Measurements from ENCODE around the gene ZSCAN16. TPM values are rescaled to one million over a fixed set of nuclear protein-coding genes. Genes with fewer than 3 reads are reported as not detected.

The ZSCAN16 gene
- total RNA-seq, 6 experiments from 2014 or later, result 1.5 to 2.0 (median 1.7) TPM

GRCh38 chr6:28152531-28152930 lies 28.1 kb downstream of the ZSCAN16 start:
- Histone ChIP-seq H3K4me3 (no peak overlapping the region), H3K27ac (no peak overlapping the region), H3K9me3 (no peaks in the 10 kb centered on the region), H3K36me3 (peaks cover 12 to 71% (median 40%) of the 10 kb centered on the region in 4 donors), H3K4me1 (no peaks in the 10 kb centered on the region), H3K27me3 (no peaks in the 10 kb centered on the region)
- TF ChIP-seq CTCF (IDR thresholded peaks at IDR 0.05) (no peak), POLR2A (IDR thresholded peaks at IDR 0.05) (no peak)
- ATAC-seq, result no peak
- intact Hi-C loops (cut with DNase I), result no loop called here
- no peak for DNase-seq
- 85% methylated on average over 2 of the region's 2 CpGs for WGBS (ENCODE audit: insufficient coverage, low coverage, low lambda C conversion rate, missing lambda C conversion rate)

- TF ChIP-seq CTCF (IDR thresholded peaks at IDR 0.05) (no peak), POLR2A (IDR thresholded peaks at IDR 0.05) (no peak)
- Histone ChIP-seq H3K27ac (no peak overlapping the region), H3K9me3 (no peaks in the 10 kb centered on the region), H3K36me3 (peaks cover 12 to 68% (median 40%) of the 10 kb centered on the region in 4 donors), H3K4me3 (no peak overlapping the region), H3K27me3 (no peaks in the 10 kb centered on the region), H3K4me1 (no peaks in the 10 kb centered on the region)
- intact Hi-C loops (cut with DNase I), result no loop called here
- 100% methylated on average over 1 of the region's 1 CpG for WGBS (ENCODE audit: insufficient coverage, low coverage, low lambda C conversion rate, missing lambda C conversion rate)
- DNase-seq, result no peak
- no peak for ATAC-seq
Observed at GRCh38 chr6:28153546-28153945, 29.1 kb downstream of the ZSCAN16 start.

- no peaks in the 10 kb centered on the region for H3K27me3 ChIP-seq
- DNase-seq, result no peak
- H3K9me3 ChIP-seq, result no peaks in the 10 kb centered on the region
- peaks cover 12 to 60% (median 37%) of the 10 kb centered on the region in 4 donors for H3K36me3 ChIP-seq
- ATAC-seq, result no peak
- no peaks in the 10 kb centered on the region for H3K4me1 ChIP-seq
- no peak overlapping the region for H3K4me3 ChIP-seq
- H3K27ac ChIP-seq, result no peak overlapping the region
- TF ChIP-seq POLR2A (IDR thresholded peaks at IDR 0.05) (no peak), CTCF (IDR thresholded peaks at IDR 0.05) (no peak)
- intact Hi-C loops (cut with DNase I), result no loop called here
Observed at GRCh38 chr6:28154357-28154756, 29.9 kb downstream of the ZSCAN16 start.

GRCh38 chr6:28158318-28158717 lies 33.9 kb downstream of the ZSCAN16 start:
- 91% methylated on average over 3 of the region's 3 CpGs for WGBS (ENCODE audit: insufficient coverage, low coverage, low lambda C conversion rate, missing lambda C conversion rate)

More at GRCh38 chr6:28158318-28158717, 33.9 kb downstream of the ZSCAN16 start:
- H3K27ac ChIP-seq, result no peak overlapping the region
- no peak for ATAC-seq
- TF ChIP-seq POLR2A (IDR thresholded peaks at IDR 0.05), result no peak
- TF ChIP-seq CTCF (IDR thresholded peaks at IDR 0.05), result no peak
- no peak overlapping the region for H3K4me3 ChIP-seq
- no peaks in the 10 kb centered on the region for H3K27me3 ChIP-seq
- no peaks in the 10 kb centered on the region for H3K9me3 ChIP-seq
- intact Hi-C loops (cut with DNase I), result no loop called here
- no peak for DNase-seq
- H3K36me3 ChIP-seq, result peaks cover 7 to 22% (median 12%) of the 10 kb centered on the region in 4 donors
- H3K4me1 ChIP-seq, result peaks cover 0 to 5% (median 0%) of the 10 kb centered on the region in 4 donors

All from right lobe of liver (tissue), 6 donors.